LNCaP clone FGC (cell line): ENCODE data around the gene SH3TC2.

ENCODE experiments used
- DNase-seq: peaks from one replicate; pipeline ENCODE4 v3.0.0-alpha.2; 2011; ENCODE audit warnings: low read depth
- H3K4me3 ChIP-seq: 2 replicates; pipeline ENCODE4 v1.5.1; 2011; ENCODE audit warnings: mild to moderate bottlenecking, low read depth, low read length, control low read depth
- TF ChIP-seq, protein P1 (sequence below): IDR thresholded peaks from 2 replicates; pipeline ENCODE4 v1.5.1; 2012; ENCODE audit warnings: mild to moderate bottlenecking; ENCODE audit not compliant: control insufficient read depth, insufficient read depth; ENCODE audit errors: extremely low read depth

Gene SH3TC2

DNA sequence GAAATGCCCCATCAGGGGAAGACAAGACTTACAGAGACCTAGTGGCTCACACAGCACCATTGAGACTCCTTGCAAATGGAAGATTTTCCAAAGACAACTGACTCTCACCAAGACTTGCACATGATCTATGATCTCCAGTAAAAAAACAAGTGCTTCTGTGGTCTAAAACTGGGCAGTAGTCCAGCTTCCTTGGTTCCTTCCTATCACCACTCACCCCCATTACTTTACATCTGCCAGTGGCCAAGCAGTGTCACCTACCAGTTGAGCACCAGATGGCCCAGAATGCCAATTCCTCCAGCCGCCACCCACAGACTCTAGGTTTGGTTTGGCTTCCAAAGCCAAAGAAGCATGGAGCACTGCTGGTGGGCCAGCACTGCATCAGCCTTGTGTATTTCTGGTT, 47.7 kb downstream of the SH3TC2 start:
- TF ChIP-seq, protein P1, sequence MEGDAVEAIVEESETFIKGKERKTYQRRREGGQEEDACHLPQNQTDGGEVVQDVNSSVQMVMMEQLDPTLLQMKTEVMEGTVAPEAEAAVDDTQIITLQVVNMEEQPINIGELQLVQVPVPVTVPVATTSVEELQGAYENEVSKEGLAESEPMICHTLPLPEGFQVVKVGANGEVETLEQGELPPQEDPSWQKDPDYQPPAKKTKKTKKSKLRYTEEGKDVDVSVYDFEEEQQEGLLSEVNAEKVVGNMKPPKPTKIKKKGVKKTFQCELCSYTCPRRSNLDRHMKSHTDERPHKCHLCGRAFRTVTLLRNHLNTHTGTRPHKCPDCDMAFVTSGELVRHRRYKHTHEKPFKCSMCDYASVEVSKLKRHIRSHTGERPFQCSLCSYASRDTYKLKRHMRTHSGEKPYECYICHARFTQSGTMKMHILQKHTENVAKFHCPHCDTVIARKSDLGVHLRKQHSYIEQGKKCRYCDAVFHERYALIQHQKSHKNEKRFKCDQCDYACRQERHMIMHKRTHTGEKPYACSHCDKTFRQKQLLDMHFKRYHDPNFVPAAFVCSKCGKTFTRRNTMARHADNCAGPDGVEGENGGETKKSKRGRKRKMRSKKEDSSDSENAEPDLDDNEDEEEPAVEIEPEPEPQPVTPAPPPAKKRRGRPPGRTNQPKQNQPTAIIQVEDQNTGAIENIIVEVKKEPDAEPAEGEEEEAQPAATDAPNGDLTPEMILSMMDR: no peak
- DNase-seq: no peak
- H3K4me3 ChIP-seq: no peak overlapping the region

- TF ChIP-seq, protein P1: no peak
- DNase-seq: no peak
Measured at GRCh38 chr5:149014571-149015031, 48.3 kb downstream of the SH3TC2 start.

GRCh38 chr5:149013796-149014195, 49.1 kb downstream of the SH3TC2 start:
- no peak for DNase-seq
- TF ChIP-seq, protein P1: no peak
- no peak overlapping the region for H3K4me3 ChIP-seq

More at GRCh38 chr5:149014571-149015031, 48.3 kb downstream of the SH3TC2 start:
- H3K4me3 ChIP-seq: no peak overlapping the region

DNA sequence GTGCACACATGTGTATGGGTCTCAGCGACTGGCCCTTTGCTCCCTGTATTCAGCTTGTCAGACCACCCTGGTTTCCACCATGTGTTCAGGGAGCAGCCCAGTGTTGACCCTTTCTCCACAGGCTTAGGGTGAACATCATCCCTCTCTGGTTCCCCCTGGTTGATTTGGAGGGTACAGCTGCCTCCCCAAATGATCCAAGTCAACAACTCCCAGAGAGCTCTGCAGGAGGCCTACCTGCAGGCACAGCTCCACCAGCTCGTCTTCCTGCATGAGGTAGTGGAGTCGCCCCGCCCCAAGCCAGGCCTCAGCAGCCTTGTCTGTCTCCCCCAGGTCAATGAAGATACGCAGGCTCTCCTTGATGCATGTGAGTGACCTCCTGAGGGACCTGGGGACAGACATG, 50.5 kb downstream of the SH3TC2 start:
- no peak overlapping the region for H3K4me3 ChIP-seq
- TF ChIP-seq, protein P1: no peak
- no peak for DNase-seq

DNA sequence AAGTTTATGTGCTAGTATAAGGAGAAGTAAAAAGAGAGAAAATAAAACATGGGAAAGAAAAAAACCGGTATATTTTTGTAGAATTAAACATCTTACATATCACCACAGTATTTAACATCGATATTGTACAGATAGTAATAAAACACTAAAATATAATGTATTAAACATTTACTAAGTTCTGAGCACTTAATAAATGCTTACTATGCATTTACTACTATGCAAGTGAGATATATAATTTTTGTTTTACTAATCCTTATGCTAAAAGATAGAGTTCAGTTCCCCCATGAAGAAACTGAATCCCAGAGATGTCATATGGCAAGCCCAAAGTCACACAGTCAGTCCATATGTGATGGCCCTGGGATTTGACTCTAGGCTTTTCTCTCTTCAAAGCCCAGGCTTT, 51.1 kb downstream of the SH3TC2 start:
- TF ChIP-seq, protein P1: no peak
- no peak overlapping the region for H3K4me3 ChIP-seq
- DNase-seq: no peak

- no peak for DNase-seq
- no peak overlapping the region for H3K4me3 ChIP-seq
- TF ChIP-seq, protein P1: no peak
Measured at GRCh38 chr5:149011084-149011483, 51.8 kb downstream of the SH3TC2 start.

DNA sequence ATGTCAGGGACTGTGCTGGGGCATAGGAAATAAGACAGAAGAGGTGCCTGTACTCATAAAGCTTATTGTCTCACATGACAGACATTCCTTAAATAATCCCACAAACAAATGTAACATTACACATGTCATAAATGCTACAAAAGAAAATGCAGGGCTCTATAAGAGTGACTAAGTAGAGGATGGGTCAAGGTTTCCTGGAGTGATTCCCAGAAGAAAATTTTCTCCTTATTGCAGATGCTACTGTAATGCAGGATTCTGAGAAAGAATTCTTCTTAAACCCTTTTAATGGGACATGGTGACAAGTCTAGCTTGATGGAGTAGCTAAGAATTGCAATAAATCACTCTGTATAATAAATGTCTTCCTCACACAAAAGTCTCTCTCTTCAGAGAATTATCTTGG, 55.7 kb downstream of the SH3TC2 start:
- no peak overlapping the region for H3K4me3 ChIP-seq
- DNase-seq: no peak
- TF ChIP-seq, protein P1: no peak
